Mesenchymal stem cell (in vitro differentiated cells and primary cell): Measurements from ENCODE around the gene KLHL21.

Source experiments
- DNase-seq: peaks from one replicate; pipeline ENCODE4 v3.0.0-alpha.2; 2013
- H2AFZ ChIP-seq: one replicate; pipeline ENCODE4 v1.6.1; 2013; ENCODE audit warnings: low read depth, mild to moderate bottlenecking, control low read depth, inconsistent platforms, low read length, moderate library complexity
- H2AK5ac ChIP-seq: 2 replicates; pipeline ENCODE4 v1.6.1; 2013; ENCODE audit warnings: low read length, moderate library complexity, mild to moderate bottlenecking, inconsistent platforms; ENCODE audit not compliant: severe bottlenecking
- H2BK120ac ChIP-seq: one replicate; pipeline ENCODE4 v1.6.1; 2013; ENCODE audit warnings: low read depth, mild to moderate bottlenecking, inconsistent platforms, low read length, moderate library complexity
- H2BK12ac ChIP-seq, 2 experiments: one replicate each; pipeline ENCODE4 v1.6.1; 2013; ENCODE audit warnings: inconsistent platforms in 2 of 2, low read length in 2 of 2, mild to moderate bottlenecking in 2 of 2, moderate library complexity in 2 of 2, control low read depth in 1 of 2
- H2BK15ac ChIP-seq: one replicate; pipeline ENCODE4 v1.6.1; 2013; ENCODE audit warnings: mild to moderate bottlenecking, low read depth, inconsistent platforms; ENCODE audit not compliant: poor library complexity, severe bottlenecking
- H2BK5ac ChIP-seq: 2 replicates; pipeline ENCODE4 v1.6.1; 2013; ENCODE audit warnings: low read depth, mild to moderate bottlenecking, low read length, control low read depth, inconsistent platforms; ENCODE audit not compliant: poor library complexity, severe bottlenecking
- H3K14ac ChIP-seq, 2 experiments: one replicate each; pipeline ENCODE4 v1.6.1; 2013; ENCODE audit warnings: inconsistent platforms in 2 of 2, low read length in 2 of 2, control low read depth in 1 of 2, mild to moderate bottlenecking in 1 of 2, moderate library complexity in 1 of 2
- H3K18ac ChIP-seq, 2 experiments: one replicate each; pipeline ENCODE4 v1.6.1; 2013; ENCODE audit warnings: inconsistent platforms in 2 of 2, low read length in 2 of 2, control low read depth in 1 of 2, low read depth in 1 of 2, mild to moderate bottlenecking in 1 of 2
- H3K23ac ChIP-seq, 2 experiments: one replicate each; pipeline ENCODE4 v1.6.1; 2013; ENCODE audit warnings: inconsistent platforms in 2 of 2, low read length in 2 of 2, mild to moderate bottlenecking in 2 of 2, moderate library complexity in 2 of 2, control low read depth in 1 of 2
- H3K27ac ChIP-seq: 2 replicates; pipeline ENCODE4 v1.5.1; 2013; ENCODE audit warnings: mild to moderate bottlenecking, moderate library complexity, low read length, control low read depth, inconsistent platforms; ENCODE audit not compliant: poor library complexity, severe bottlenecking
- H3K27me3 ChIP-seq, 2 experiments: 2 replicates each; pipeline versions ENCODE4 v1.6.1 to v1.7.0; 2013; ENCODE audit warnings: low read length in 2 of 2, mild to moderate bottlenecking in 2 of 2, moderate library complexity in 2 of 2, control low read depth in 1 of 2, inconsistent platforms in 1 of 2; ENCODE audit not compliant: control insufficient read depth in 1 of 2, insufficient read depth in 1 of 2
- H3K36me3 ChIP-seq, 2 experiments: 2 replicates each; pipeline versions ENCODE4 v1.6.1 to v1.7.0; 2013; ENCODE audit warnings: low read length in 2 of 2, control low read depth in 1 of 2, inconsistent platforms in 1 of 2, low read depth in 1 of 2, mild to moderate bottlenecking in 1 of 2; ENCODE audit not compliant: insufficient read depth in 2 of 2, control insufficient read depth in 1 of 2
- H3K4ac ChIP-seq, 2 experiments: one replicate each; pipeline ENCODE4 v1.6.1; 2013; ENCODE audit warnings: inconsistent platforms in 2 of 2, low read length in 2 of 2, mild to moderate bottlenecking in 2 of 2, moderate library complexity in 2 of 2, control low read depth in 1 of 2, low read depth in 1 of 2
- H3K4me1 ChIP-seq: 2 replicates; pipeline ENCODE4 v1.6.1; 2013; ENCODE audit warnings: low read depth, low read length, control low read depth; ENCODE audit not compliant: control insufficient read depth, insufficient read depth
- H3K4me2 ChIP-seq: 2 replicates; pipeline ENCODE4 v1.6.1; 2013; ENCODE audit warnings: low read length, mild to moderate bottlenecking, inconsistent platforms; ENCODE audit not compliant: poor library complexity, severe bottlenecking
- H3K4me3 ChIP-seq, 2 experiments: 2 replicates each; pipeline versions ENCODE4 v1.5.1 to v1.7.0; 2013; ENCODE audit warnings: low read length in 2 of 2, mild to moderate bottlenecking in 2 of 2, control low read depth in 1 of 2, low read depth in 1 of 2; ENCODE audit not compliant: insufficient read depth in 1 of 2
- H3K79me1 ChIP-seq: replicated peaks from 2 replicates; pipeline ENCODE4 v1.6.1; 2013; ENCODE audit warnings: mild to moderate bottlenecking, control low read depth, low read length, inconsistent platforms; ENCODE audit not compliant: poor library complexity, severe bottlenecking
- H3K9ac ChIP-seq: 2 replicates; pipeline ENCODE4 v1.7.0; 2013; ENCODE audit warnings: mild to moderate bottlenecking, low read length, moderate library complexity
- H3K9me3 ChIP-seq: 2 replicates; pipeline ENCODE4 v1.7.0; 2013; ENCODE audit warnings: mild to moderate bottlenecking, low read length; ENCODE audit not compliant: control insufficient read depth
- H4K8ac ChIP-seq: one replicate; pipeline ENCODE4 v1.6.1; 2013; ENCODE audit warnings: inconsistent platforms, mild to moderate bottlenecking, low read length, moderate library complexity
- H4K91ac ChIP-seq: one replicate; pipeline ENCODE4 v1.6.1; 2013; ENCODE audit warnings: mild to moderate bottlenecking, low read length, inconsistent platforms
- WGBS: methylation state at CpG from one replicate; pipeline ENCODE4 v1.1.7; 2013; ENCODE audit warnings: mixed read lengths; 5-methylcytosine and 5-hydroxymethylcytosine counted together

Gene KLHL21

GRCh38 chr1:6624710-6625583 is 22.3 kb upstream of the KLHL21 start, which contains the start of gene THAP3:
THAP3 (plus strand) TSS chr1:6624868; CDS start chr1:6625219, 351 bp downstream.
- Histone ChIP-seq H4K8ac (peak within 1 kb of the TSS; percentile 64), H3K4me2 (peak within 1 kb of the TSS; percentile 85), H3K9me3 (no peaks in the 10 kb centered on the region), H2AFZ (peak within 1 kb of the TSS; percentile 79), H2AK5ac (no peak within 1 kb of the TSS), H3K27ac (peak within 1 kb of the TSS; percentile 35), H3K36me3 (peaks cover 68 to 72% of the 10 kb centered on the region in 2 experiments), H3K9ac (peak within 1 kb of the TSS; percentile 91), H4K91ac (peak within 1 kb of the TSS; percentile 20), H3K14ac (peak within 1 kb of the TSS in 1 of 2 experiments; percentile 90), H3K4me3 (peak within 1 kb of the TSS; percentile 78 to 88), H2BK120ac (peak within 1 kb of the TSS; percentile 35), H3K23ac (peak within 1 kb of the TSS in 1 of 2 experiments; percentile 91), H3K18ac (peak within 1 kb of the TSS; percentile 38 to 83), H2BK5ac (no peak within 1 kb of the TSS), H3K4ac (peak within 1 kb of the TSS; percentile 25 to 63), H3K27me3 (no peaks in the 10 kb centered on the region), H2BK12ac (no peak within 1 kb of the TSS), H2BK15ac (peak within 1 kb of the TSS; percentile 30), H3K4me1 (peaks cover 16% of the 10 kb centered on the region), H3K79me1 (peaks cover 43% of the 10 kb centered on the region)
- peak; percentile 87 for DNase-seq
- WGBS = 1% methylated on average over 54 of the region's 73 CpGs

DNA sequence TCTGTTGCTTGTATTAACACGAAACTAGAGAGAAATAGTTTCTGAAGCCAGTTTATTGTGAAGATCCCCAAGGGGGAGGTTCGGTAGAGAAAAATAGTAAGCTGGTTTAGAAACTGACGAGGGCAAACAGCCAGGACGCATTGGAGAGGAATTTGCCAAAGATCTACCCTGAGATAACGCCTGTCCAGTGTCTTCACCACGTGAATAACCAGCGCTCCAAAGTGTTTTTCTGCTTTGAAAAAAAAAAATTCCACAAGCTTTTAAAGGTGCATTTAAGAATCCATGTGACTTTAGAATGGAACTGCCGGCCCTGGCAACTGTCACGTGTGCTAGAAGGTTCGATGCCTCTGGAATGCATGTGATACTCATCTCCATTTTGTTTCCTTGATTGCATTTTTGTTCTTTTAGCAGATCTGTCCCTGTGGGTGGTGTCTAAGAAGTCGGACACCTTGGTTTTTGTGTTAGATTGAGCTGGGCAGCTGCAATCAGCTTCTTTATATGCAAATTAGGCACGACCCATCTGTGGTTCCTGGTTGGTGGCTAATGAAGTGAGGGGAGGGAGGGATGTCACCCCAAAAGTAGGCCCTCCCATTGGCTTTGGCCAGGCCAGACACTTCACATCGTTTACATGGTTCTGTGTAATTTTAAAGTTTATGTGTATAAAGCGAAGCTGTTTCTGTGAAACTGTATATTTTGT is 20.7 kb upstream of the KLHL21 start:
- Histone ChIP-seq H2BK120ac (no peak overlapping the region), H3K27me3 (no peaks in the 10 kb centered on the region)

GRCh38 chr1:6622396-6623152 is 19.9 kb upstream of the KLHL21 start:
- H3K9ac ChIP-seq = peak overlapping the region; percentile 17
- no peak overlapping the region for H2BK120ac ChIP-seq
- no peak overlapping the region for H4K8ac ChIP-seq
- no peak overlapping the region for H3K14ac ChIP-seq
- no peak overlapping the region for H3K27ac ChIP-seq
- H2BK5ac ChIP-seq = no peak overlapping the region
- H2AK5ac ChIP-seq = peak overlapping the region; percentile 9
- H4K91ac ChIP-seq = no peak overlapping the region
- H3K4me2 ChIP-seq = no peak overlapping the region
- H3K23ac ChIP-seq = no peak overlapping the region
- H2BK15ac ChIP-seq = no peak overlapping the region
- WGBS = 98% methylated on average over 9 of the region's 10 CpGs
- no peaks in the 10 kb centered on the region for H3K9me3 ChIP-seq
- peaks cover 63 to 67% of the 10 kb centered on the region in 2 experiments for H3K36me3 ChIP-seq
- H3K18ac ChIP-seq = no peak overlapping the region
- no peak for DNase-seq
- H3K4me3 ChIP-seq = no peak overlapping the region
- H3K4ac ChIP-seq = no peak overlapping the region
- H3K79me1 ChIP-seq = peaks cover 35% of the 10 kb centered on the region
- H2AFZ ChIP-seq = no peak overlapping the region
- no peak overlapping the region for H2BK12ac ChIP-seq
- peaks cover 16% of the 10 kb centered on the region for H3K4me1 ChIP-seq
- H3K27me3 ChIP-seq = no peaks in the 10 kb centered on the region

More for the DNA sequence above, 20.7 kb upstream of the KLHL21 start:
- WGBS = 89% methylated on average over 14 of the region's 14 CpGs
- peak overlapping the region; percentile 17 for H3K9ac ChIP-seq
- H3K18ac ChIP-seq = no peak overlapping the region
- no peak overlapping the region for H2BK5ac ChIP-seq
- no peak overlapping the region for H4K8ac ChIP-seq
- no peak overlapping the region for H3K23ac ChIP-seq
- no peak for DNase-seq
- peaks cover 39% of the 10 kb centered on the region for H3K79me1 ChIP-seq
- no peak overlapping the region for H3K27ac ChIP-seq
- H3K36me3 ChIP-seq = peaks cover 64 to 68% of the 10 kb centered on the region in 2 experiments
- H4K91ac ChIP-seq = no peak overlapping the region
- no peak overlapping the region for H2AFZ ChIP-seq
- no peak overlapping the region for H3K14ac ChIP-seq
- no peak overlapping the region for H3K4me2 ChIP-seq
- no peak overlapping the region for H3K4me3 ChIP-seq
- H3K4ac ChIP-seq = no peak overlapping the region
- no peak overlapping the region for H2AK5ac ChIP-seq
- H3K4me1 ChIP-seq = peaks cover 16% of the 10 kb centered on the region
- no peaks in the 10 kb centered on the region for H3K9me3 ChIP-seq
- no peak overlapping the region for H2BK12ac ChIP-seq
- no peak overlapping the region for H2BK15ac ChIP-seq
